Measurements from ENCODE around the gene SDCCAG8. TPM values are rescaled to one million over a fixed set of nuclear protein-coding genes. Genes with fewer than 3 reads are reported as not detected.
"Not testable (repeated sequence)": the region's sequence is repeated elsewhere in the genome, so short reads cannot be mapped to it uniquely, and the experiment has no call there.

SDCCAG8 gene
- total RNA-seq = 41.7 TPM
- long read RNA-seq, partial matches to known transcripts = 18 of 68 reads
- long read RNA-seq, other reads (novel, unspliced or antisense) = 48 of 68 reads

GRCh38 chr1:243255791-243256512 lies at the start of gene SDCCAG8:
Gene SDCCAG8 (plus strand): TSS chr1:243256041. CDS start chr1:243256174, 133 bp downstream.
- DNase-seq (ENCODE audit: low spot score) = peak; percentile 96

GRCh38 chr1:243211984-243212383 lies 43.9 kb upstream of the SDCCAG8 start:
- not testable (repeated sequence) for DNase-seq (ENCODE audit: low spot score)

- DNase-seq (ENCODE audit: low spot score) = no peak
Observed at GRCh38 chr1:243213045-243213787, 42.6 kb upstream of the SDCCAG8 start.

- not testable (repeated sequence) for DNase-seq (ENCODE audit: low spot score)
Observed at GRCh38 chr1:243215276-243215875, 40.5 kb upstream of the SDCCAG8 start.

- DNase-seq (ENCODE audit: low spot score) = no peak
Observed at GRCh38 chr1:243216741-243217140, 39.1 kb upstream of the SDCCAG8 start.

GRCh38 chr1:243217349-243217748 lies 38.5 kb upstream of the SDCCAG8 start:
- no peak for DNase-seq (ENCODE audit: low spot score)

- DNase-seq (ENCODE audit: low spot score) = no peak
Observed at GRCh38 chr1:243218059-243218458, 37.8 kb upstream of the SDCCAG8 start.

- no peak for DNase-seq (ENCODE audit: low spot score)
Observed at GRCh38 chr1:243227622-243228021, 28.2 kb upstream of the SDCCAG8 start.

GRCh38 chr1:243229526-243229925 lies 26.3 kb upstream of the SDCCAG8 start:
- DNase-seq (ENCODE audit: low spot score) = no peak

GRCh38 chr1:243230914-243231313 lies 24.9 kb upstream of the SDCCAG8 start:
- DNase-seq (ENCODE audit: low spot score) = no peak

- DNase-seq (ENCODE audit: low spot score) = no peak
Observed at GRCh38 chr1:243233908-243234307, 21.9 kb upstream of the SDCCAG8 start.

- DNase-seq (ENCODE audit: low spot score) = no peak
Observed at GRCh38 chr1:243234978-243235647, 20.7 kb upstream of the SDCCAG8 start.

GRCh38 chr1:243236604-243237252 lies 19.1 kb upstream of the SDCCAG8 start:
- no peak for DNase-seq (ENCODE audit: low spot score)

GRCh38 chr1:243244432-243244841 lies 11.4 kb upstream of the SDCCAG8 start:
- no peak for DNase-seq (ENCODE audit: low spot score)

GRCh38 chr1:243246916-243247315 lies 8.9 kb upstream of the SDCCAG8 start:
- no peak for DNase-seq (ENCODE audit: low spot score)

GRCh38 chr1:243247901-243248300 lies 7.9 kb upstream of the SDCCAG8 start:
- no peak for DNase-seq (ENCODE audit: low spot score)

- no peak for DNase-seq (ENCODE audit: low spot score)
Observed at GRCh38 chr1:243249214-243249613, 6.6 kb upstream of the SDCCAG8 start.

- no peak for DNase-seq (ENCODE audit: low spot score)
Observed at GRCh38 chr1:243250102-243250501, 5.7 kb upstream of the SDCCAG8 start.

- DNase-seq (ENCODE audit: low spot score) = no peak
Observed at GRCh38 chr1:243251539-243251938, 4.3 kb upstream of the SDCCAG8 start.

- no peak for DNase-seq (ENCODE audit: low spot score)
Observed at GRCh38 chr1:243253211-243253925, 2.5 kb upstream of the SDCCAG8 start.

GRCh38 chr1:243253926-243254232 lies 2.0 kb upstream of the SDCCAG8 start:
- DNase-seq (ENCODE audit: low spot score) = no peak

All from mesenteric fat pad (tissue), 1 donor.